ENCODE results near the gene ZCCHC8. TPM values are rescaled to one million over a fixed set of nuclear protein-coding genes. Genes with fewer than 3 reads are reported as not detected.
"Not testable (repeated sequence)": the region's sequence is repeated elsewhere in the genome, so short reads cannot be mapped to it uniquely, and the experiment has no call there.

ZCCHC8 gene
- total RNA-seq, 1 experiment from 2014 or later, result 16.0 TPM

- DNase-seq (ENCODE audit: low spot score), result peak; percentile 56
Observed at GRCh38 chr12:122471324-122472226, 29.2 kb downstream of the ZCCHC8 start.

GRCh38 chr12:122470576-122470975, 30.2 kb downstream of the ZCCHC8 start:
- not testable (repeated sequence) for DNase-seq (ENCODE audit: low spot score)

- not testable (repeated sequence) for DNase-seq (ENCODE audit: low spot score)
Observed at GRCh38 chr12:122469856-122470255, 30.9 kb downstream of the ZCCHC8 start.

GRCh38 chr12:122467983-122468382, 32.7 kb downstream of the ZCCHC8 start:
- DNase-seq (ENCODE audit: low spot score), result no peak

GRCh38 chr12:122464317-122465042, 36.3 kb downstream of the ZCCHC8 start:
- DNase-seq (ENCODE audit: low spot score), result peak; percentile 95

- DNase-seq (ENCODE audit: low spot score), result no peak
Observed at GRCh38 chr12:122460641-122461040, 40.1 kb downstream of the ZCCHC8 start.

- DNase-seq (ENCODE audit: low spot score), result no peak
Observed at GRCh38 chr12:122460061-122460460, 40.7 kb downstream of the ZCCHC8 start.

- no peak for DNase-seq (ENCODE audit: low spot score)
Observed at GRCh38 chr12:122459211-122459610, 41.5 kb downstream of the ZCCHC8 start.

GRCh38 chr12:122458105-122459035, 42.4 kb downstream of the ZCCHC8 start:
- no peak for DNase-seq (ENCODE audit: low spot score)

GRCh38 chr12:122457627-122458026, 43.1 kb downstream of the ZCCHC8 start:
- no peak for DNase-seq (ENCODE audit: low spot score)

GRCh38 chr12:122454739-122455138, 46.0 kb downstream of the ZCCHC8 start:
- no peak for DNase-seq (ENCODE audit: low spot score)

GRCh38 chr12:122454250-122454721, 46.4 kb downstream of the ZCCHC8 start:
- no peak for DNase-seq (ENCODE audit: low spot score)

- DNase-seq (ENCODE audit: low spot score), result no peak
Observed at GRCh38 chr12:122452701-122453285, 47.9 kb downstream of the ZCCHC8 start.

- DNase-seq (ENCODE audit: low spot score), result peak; percentile 75
Observed at GRCh38 chr12:122449317-122449716, 51.4 kb downstream of the ZCCHC8 start.

GRCh38 chr12:122447825-122448224, 52.9 kb downstream of the ZCCHC8 start:
- not testable (repeated sequence) for DNase-seq (ENCODE audit: low spot score)

GRCh38 chr12:122446390-122446789, 54.3 kb downstream of the ZCCHC8 start:
- not testable (repeated sequence) for DNase-seq (ENCODE audit: low spot score)

GRCh38 chr12:122444071-122444470, 56.7 kb downstream of the ZCCHC8 start:
- DNase-seq (ENCODE audit: low spot score), result not testable (repeated sequence)

GRCh38 chr12:122438822-122439221, 61.9 kb downstream of the ZCCHC8 start:
- DNase-seq (ENCODE audit: low spot score), result not testable (repeated sequence)

- peak; percentile 90 for DNase-seq (ENCODE audit: low spot score)
Observed at GRCh38 chr12:122437656-122438121, 63.0 kb downstream of the ZCCHC8 start.

- DNase-seq (ENCODE audit: low spot score), result no peak
Observed at GRCh38 chr12:122435186-122435585, 65.5 kb downstream of the ZCCHC8 start.

GRCh38 chr12:122429043-122429442, 71.7 kb downstream of the ZCCHC8 start:
- not testable (repeated sequence) for DNase-seq (ENCODE audit: low spot score)

All from H4 (cell line).